Stimulated activated CD4-positive, alpha-beta T cell treated with anti-CD3 and anti-CD28 coated beads, TNF-alpha, amount 100 ng/mL, for 4 hours (primary cell): ENCODE results near the gene EVC2.
"Not testable (repeated sequence)": the region's sequence is repeated elsewhere in the genome, so short reads cannot be mapped to it uniquely, and the experiment has no call there.

Experiments used
- DNase-seq, 3 experiments: peaks; one replicate each; pipeline ENCODE4 v3.0.0-alpha.2; 2020; ENCODE audit warnings: low read depth in 3 of 3

The EVC2 gene

GRCh38 chr4:5626913-5627312 lies 81.4 kb downstream of the EVC2 start:
- DNase-seq = no peak

GRCh38 chr4:5622596-5622995 lies 85.8 kb downstream of the EVC2 start:
- DNase-seq = no peak

- DNase-seq = no peak
Measured at GRCh38 chr4:5619913-5620625, 88.3 kb downstream of the EVC2 start.

- no peak for DNase-seq
Measured at GRCh38 chr4:5618051-5618960, 90.1 kb downstream of the EVC2 start.

- DNase-seq = no peak
Measured at GRCh38 chr4:5616331-5616950, 91.9 kb downstream of the EVC2 start.

GRCh38 chr4:5615496-5616075 lies 92.8 kb downstream of the EVC2 start:
- no peak for DNase-seq

- no peak for DNase-seq
Measured at GRCh38 chr4:5611750-5612149, 96.6 kb downstream of the EVC2 start.

GRCh38 chr4:5609306-5610007 lies 98.9 kb downstream of the EVC2 start:
- DNase-seq = no peak

GRCh38 chr4:5593828-5594227 lies 114.5 kb downstream of the EVC2 start:
- DNase-seq = not testable (repeated sequence)

- DNase-seq = no peak
Measured at GRCh38 chr4:5592272-5592671, 116.1 kb downstream of the EVC2 start.

- DNase-seq = no peak
Measured at GRCh38 chr4:5589495-5589894, 118.9 kb downstream of the EVC2 start.

- DNase-seq = no peak
Measured at GRCh38 chr4:5588046-5588445, 120.3 kb downstream of the EVC2 start.

GRCh38 chr4:5575941-5576340 lies 132.4 kb downstream of the EVC2 start:
- no peak for DNase-seq

GRCh38 chr4:5574386-5574785 lies 134.0 kb downstream of the EVC2 start:
- no peak for DNase-seq

GRCh38 chr4:5573965-5574364 lies 134.4 kb downstream of the EVC2 start:
- no peak for DNase-seq

- no peak for DNase-seq
Measured at GRCh38 chr4:5572751-5573150, 135.6 kb downstream of the EVC2 start.

- no peak for DNase-seq
Measured at GRCh38 chr4:5572114-5572513, 136.2 kb downstream of the EVC2 start.

- no peak for DNase-seq
Measured at GRCh38 chr4:5571646-5572045, 136.7 kb downstream of the EVC2 start.

- DNase-seq = no peak
Measured at GRCh38 chr4:5569451-5569850, 138.9 kb downstream of the EVC2 start.

GRCh38 chr4:5568931-5569330 lies 139.4 kb downstream of the EVC2 start:
- no peak for DNase-seq

- no peak for DNase-seq
Measured at GRCh38 chr4:5568336-5568735, 140.0 kb downstream of the EVC2 start.

- no peak for DNase-seq
Measured at GRCh38 chr4:5566991-5567390, 141.4 kb downstream of the EVC2 start.
